Measurements from ENCODE around the gene WDFY2.
"Not testable (repeated sequence)": the region's sequence is repeated elsewhere in the genome, so short reads cannot be mapped to it uniquely, and the experiment has no call there.

WDFY2 gene

DNA sequence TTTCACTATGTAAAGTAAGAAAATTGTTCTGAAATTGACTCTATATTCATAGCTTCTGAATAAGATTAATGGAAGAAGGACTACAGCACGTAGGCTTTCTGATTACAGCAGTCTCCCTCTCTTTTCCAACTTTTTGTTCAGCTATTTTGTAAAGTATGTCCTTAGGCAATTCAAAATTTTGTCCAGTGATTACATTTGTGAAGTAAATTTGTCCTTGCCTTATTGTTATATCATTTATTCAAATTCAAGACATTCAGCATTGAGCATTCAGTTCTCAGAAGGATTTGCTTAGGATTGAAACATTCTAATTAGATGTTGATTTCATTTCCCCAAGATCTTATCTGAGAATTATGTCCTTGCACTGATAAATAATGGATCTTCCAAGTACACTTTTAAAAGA lies 76.6 kb downstream of the WDFY2 start:
- FAIRE-seq (no peak), DNase-seq (ENCODE audit: low spot score) (no peak)

DNA sequence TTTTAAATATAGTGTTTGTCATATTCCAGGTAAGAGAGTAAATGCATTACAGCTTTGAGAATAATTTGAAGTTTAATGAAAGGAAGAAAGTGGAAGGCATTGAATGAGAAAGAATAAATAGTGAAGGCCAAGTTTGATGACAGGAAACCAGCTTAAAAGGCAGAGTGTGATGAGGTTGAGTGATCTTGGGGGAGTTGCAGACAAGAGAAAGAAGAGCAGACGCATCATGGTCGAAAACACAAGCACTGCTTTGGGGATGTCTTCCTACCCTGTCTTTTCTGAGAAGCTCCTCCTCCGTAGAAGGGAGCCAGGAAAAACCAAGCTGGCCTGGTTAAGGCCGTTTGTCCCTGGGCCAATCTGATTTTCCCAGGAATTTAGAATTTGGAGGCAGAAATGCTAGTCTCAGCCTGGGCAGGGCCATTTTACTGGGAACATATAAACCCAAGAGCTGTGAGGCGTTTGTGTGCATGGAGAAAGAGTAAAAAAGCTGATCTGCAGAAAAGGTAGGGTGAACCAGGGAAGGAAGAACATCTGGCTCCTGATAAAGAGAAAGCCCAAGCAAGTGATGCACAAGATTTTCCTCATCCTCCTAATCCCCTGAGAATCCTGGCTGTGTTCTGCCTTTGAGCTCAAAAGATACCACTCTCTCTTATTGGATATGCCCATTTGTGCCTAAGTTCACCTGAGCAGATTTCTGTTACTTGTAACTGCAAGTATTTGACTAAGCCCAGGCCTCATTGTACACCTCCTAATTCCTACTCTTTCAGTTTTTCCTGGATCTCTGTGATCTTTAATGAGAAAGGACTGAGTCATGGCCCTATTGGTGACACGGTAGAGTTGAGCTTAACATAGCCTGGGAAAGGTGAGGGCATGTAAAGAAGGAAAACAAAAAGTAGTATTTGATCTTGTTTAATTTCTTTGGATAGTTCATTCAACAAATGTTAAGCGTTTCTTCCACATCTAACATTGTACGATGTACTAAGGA lies 80.0 kb downstream of the WDFY2 start:
- no peak for DNase-seq (ENCODE audit: low spot score)
- no peak for FAIRE-seq

DNA sequence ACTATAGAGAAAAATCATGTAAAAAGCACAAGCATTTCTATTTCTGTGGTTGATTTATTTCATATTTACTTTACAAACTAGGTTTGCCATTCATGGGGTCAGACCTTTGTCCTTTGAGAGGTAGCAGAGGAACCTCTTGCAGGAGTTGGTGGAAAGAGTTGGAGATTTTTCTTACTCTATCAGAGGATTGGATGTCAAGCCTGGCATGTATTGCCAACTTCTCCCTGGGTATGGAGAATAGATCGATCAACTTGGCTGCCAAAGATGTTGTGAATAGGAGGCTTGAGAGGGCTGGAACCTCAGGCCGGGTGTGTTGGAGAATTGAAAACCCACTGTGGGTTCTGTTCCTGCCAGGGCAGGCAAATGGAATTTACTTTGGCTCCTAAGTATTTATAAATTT lies 81.2 kb downstream of the WDFY2 start:
- FAIRE-seq: no peak

DNA sequence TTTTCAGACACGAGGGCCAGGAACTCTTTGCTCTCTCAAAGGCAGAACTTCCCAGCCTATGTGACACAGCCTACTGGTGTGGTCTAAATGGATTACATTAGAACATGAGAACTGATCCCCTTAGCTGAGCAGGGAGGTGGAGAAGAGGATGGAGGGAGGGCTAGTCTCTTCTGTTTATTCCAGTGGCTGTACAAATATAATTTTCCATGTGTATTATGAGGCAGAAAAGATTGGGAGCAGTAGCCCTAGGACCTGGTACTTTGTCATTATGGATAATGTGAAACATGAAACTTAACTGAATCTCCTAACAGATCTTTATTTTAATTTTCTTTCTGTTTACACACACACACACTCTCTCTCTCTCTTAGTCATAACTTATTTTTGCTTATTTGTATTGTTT lies 82.1 kb downstream of the WDFY2 start:
- no peak for FAIRE-seq
- no peak for DNase-seq (ENCODE audit: low spot score)

More for the DNA sequence above, 81.2 kb downstream of the WDFY2 start:
- DNase-seq (ENCODE audit: low spot score): no peak

DNA sequence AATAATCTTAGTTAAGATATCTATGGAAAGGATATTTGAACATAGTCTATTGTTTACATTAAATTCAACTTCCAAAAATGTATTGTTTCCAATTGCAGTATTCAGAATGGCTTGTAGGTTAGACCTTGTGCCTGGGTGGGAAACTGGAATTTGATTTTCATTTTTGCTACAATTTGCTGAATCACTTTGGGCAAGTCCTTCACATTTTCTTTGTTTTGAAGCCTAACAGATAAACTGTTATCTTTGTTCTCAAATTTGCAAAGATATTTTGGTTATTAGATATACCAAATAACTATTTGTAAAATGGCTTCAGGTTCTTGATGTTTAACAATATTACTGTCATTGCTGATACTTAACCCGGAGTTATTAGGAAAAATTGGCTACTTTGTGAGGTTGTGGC lies 82.6 kb downstream of the WDFY2 start:
- no peak for DNase-seq (ENCODE audit: low spot score)
- FAIRE-seq: no peak

DNA sequence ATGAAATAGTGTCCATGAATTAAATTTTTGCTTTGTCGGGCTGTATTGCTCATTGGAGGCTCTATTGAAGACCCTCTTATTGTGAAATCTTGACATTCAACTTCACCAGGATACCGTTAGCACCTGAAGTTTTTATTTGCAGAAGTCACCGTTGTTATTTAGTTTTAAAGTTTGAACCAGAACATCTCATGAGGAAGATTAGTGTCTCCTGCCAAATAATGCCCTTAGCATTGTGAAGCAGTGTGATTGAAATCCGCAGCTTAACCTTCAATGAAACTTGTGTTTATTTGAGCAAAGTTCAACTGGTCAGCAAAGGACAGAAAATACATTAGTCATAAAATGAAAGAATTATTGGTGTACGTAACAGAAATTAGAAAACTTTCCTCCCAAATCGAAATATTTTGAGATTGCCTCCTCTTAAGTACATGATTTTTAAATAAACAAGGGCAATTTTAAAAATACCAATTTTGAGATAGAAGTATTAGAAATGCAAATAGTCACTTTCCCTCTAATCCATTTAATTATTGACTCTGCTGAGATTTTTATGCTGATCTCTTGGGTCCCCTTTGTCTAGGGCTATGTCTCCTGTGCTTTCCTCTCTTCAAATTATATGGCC lies 84.4 kb downstream of the WDFY2 start:
- FAIRE-seq: no peak
- no peak for DNase-seq (ENCODE audit: low spot score)

DNA sequence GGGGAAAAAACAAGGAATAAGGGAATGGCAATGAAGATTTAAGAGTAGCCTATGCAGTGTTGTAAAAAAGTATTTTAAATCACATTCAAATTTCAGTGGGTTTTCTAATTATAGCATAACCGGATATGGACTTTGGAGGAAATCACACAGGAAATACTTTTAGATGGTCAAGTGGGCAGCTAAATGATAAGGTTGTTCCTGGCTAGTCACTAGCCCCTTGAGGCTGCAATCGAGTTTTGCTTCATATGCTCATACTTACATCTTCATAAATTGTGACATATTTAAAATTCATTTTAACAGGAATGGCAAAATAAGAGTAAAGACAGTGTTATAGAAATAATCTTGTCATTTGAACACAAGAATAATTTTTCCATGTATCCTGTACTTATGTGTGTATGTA lies 88.9 kb downstream of the WDFY2 start:
- FAIRE-seq (no peak), DNase-seq (ENCODE audit: low spot score) (no peak)

DNA sequence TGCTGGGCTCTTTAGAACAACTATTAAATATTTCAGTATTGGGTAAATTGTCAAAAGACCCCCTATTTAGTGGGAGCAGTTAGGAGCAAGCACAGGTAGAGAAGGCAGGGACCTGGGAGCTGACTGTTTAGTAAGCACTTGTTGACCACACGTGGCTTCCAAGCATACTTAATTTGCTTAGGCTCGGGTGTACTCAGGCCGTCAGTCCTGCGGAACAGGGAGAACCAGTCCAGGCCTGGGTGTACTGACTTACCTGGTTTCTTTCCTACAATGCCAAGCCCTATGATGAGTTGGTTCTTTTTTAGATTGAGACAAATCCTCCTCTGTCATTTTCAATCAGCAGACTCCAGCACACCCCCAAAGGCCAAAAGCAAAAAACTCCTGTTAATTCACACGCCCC lies 90.0 kb downstream of the WDFY2 start:
- FAIRE-seq (no peak), DNase-seq (ENCODE audit: low spot score) (no peak)

DNA sequence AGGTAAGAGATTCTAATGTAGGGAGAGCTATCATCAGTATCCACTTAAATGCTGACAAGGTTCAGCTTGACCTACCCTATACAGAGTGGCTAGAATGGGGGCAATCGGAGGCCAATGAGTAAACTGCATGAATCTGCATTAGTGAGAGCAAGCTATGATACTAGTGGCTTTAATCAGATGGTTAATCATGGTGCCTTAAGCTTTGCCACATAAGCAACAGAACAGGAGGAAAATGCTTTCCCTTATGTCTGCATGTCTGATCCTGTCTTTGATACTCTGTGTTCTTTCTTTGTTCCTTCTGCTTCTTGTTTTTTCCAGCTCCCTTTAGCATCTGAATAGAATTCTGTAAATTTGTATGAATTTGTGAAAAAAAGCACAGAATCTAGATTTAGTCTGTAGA lies 91.1 kb downstream of the WDFY2 start:
- no peak for FAIRE-seq
- DNase-seq (ENCODE audit: low spot score): no peak

DNA sequence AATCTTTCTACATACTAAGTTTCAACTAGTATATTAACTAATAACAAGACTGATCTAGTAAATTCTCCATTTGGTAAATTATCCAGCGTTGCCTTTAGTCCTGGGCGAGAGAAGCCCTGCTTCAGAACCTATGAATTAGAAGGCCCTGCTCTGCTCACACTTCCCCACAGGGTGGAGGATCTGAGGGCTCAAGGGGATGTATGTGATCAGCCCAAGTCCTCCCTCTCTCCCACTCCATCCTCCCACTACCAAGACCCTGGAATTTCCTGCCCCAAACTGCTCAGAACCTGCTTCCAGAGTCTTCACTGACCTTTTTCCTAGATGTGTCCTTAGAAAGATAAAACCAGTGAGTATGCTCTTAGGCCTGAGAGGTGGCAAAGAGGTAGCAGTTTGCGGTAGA lies 91.6 kb downstream of the WDFY2 start:
- DNase-seq (ENCODE audit: low spot score) (no peak), FAIRE-seq (no peak)

DNA sequence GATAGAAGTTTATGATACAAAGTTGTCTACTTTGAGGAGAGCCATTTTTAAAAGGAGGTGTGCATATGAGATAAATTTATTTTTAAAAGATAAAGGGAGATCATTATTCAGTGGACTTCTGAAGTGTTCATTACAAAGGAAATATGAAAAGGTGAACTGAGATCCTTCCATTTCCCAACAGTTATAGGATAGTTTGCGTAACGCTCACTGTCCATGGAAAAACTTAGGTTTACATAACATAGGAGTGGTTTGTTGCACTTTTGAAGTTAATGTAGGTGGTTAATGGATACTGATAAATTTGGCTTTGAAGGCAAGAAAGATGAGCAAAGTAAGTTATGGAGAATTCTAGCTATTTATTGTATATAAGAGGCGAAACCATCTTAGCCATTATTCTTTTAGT lies 92.5 kb downstream of the WDFY2 start:
- no peak for FAIRE-seq

DNA sequence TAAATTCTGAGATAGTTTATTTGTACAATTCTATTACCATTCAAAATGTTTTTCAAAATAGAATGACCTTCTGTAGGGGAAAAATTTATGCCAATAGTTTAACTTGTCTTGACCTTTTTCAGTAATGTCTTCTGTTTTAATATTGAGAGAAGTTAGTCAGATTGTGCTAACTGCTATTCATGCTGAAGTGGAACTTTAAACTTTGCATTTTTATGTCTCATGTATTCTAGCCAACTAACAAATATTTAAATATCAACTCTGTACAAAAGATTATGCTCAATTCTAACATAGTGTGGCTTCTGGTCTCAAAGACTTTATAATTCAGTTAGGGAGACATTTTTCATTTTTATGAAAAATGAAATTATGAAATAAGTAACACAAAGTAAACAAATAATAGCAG lies 94.2 kb downstream of the WDFY2 start:
- no peak for DNase-seq (ENCODE audit: low spot score)

More for the DNA sequence above, 92.5 kb downstream of the WDFY2 start:
- no peak for DNase-seq (ENCODE audit: low spot score)

DNA sequence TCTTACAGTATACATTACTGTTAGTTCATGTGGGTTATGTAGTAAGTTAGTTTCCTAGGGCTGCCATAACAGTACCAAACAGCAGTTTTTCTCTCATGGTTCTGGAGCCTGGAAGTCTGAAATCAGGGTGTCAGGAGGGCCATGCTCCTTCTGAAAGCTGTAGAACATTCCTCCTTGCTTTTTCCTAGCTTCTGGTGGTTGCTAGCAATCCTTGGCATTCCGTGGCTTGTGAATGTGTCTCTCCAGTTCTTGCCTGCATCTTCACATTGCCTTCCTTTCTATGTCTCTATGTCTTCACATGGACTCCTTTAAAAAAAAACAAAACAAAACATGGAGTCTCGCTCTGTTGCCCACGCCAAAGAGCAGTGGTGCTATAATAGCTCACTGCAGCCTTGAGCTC lies 95.4 kb downstream of the WDFY2 start:
- no peak for DNase-seq (ENCODE audit: low spot score)
- FAIRE-seq: no peak

More for the DNA sequence above, 94.2 kb downstream of the WDFY2 start:
- no peak for FAIRE-seq

DNA sequence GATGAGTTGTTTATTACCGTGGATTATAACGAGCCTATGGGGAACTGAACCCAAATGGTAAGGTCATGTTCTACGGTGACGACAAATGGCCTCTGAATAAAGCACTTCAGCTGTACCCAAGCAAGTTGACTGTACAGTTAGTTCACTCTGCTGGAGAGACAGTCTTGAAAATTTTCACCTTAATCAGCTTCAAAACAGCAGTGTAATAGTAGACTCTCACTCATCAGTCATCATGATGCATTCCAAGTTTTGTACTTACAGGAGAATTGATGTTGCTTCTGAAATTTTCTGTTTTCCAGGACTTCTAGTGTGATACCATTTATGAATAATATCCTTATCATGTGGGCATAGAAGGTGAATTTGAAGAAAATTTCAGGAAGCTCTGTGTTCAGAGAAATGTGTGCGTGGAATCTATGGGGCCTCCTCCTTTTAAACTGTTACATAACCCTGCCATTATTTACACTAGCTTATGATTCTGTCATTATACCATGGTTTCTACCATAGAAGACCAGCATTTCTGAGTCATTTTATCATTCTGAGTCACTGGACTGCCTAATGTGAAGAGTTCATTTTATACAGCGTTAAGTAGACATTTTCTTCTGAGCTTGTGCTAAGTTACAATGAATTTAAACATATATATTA lies 96.9 kb downstream of the WDFY2 start:
- no peak for FAIRE-seq
- peak; percentile 22 for DNase-seq (ENCODE audit: low spot score)

DNA sequence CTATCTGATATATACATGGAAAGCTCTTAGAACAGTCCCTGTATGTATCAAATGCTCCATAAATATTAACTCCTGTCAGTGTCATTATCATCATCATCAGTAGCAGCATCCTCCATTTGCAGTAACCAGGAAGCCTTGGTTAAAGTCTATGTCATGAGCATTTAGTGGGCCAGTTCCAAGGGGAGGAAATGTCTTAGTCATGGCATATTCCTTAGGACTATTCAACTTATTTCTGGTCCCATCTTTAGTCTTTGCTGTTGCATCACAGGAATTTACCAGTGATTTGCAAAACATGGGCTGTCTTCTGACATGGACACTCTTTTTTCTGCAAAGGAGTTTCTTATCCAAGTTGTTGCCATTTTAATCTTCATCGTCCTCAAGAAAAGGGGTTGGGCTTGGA lies 98.4 kb downstream of the WDFY2 start:
- DNase-seq (ENCODE audit: low spot score) (no peak), FAIRE-seq (no peak)

DNA sequence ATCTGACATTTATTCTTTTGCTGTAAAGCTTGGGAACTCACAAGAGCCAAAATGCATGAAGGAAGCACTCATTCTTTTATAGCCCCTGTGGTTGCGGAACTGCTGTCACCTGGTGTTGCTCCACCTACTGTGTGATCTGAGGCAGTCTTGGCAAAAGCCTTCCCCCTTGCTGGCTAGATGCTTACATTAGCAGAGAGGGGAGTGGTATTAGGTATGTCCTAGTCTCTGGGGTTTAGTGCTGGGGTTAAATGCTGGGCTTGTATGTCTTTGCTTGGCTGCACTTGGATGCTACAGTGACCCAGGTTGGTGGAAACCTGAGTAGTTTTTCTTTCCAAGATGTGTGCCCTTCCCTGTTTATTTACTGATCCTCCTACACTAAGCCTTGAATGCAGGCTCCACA lies 99.3 kb downstream of the WDFY2 start:
- FAIRE-seq: no peak

DNA sequence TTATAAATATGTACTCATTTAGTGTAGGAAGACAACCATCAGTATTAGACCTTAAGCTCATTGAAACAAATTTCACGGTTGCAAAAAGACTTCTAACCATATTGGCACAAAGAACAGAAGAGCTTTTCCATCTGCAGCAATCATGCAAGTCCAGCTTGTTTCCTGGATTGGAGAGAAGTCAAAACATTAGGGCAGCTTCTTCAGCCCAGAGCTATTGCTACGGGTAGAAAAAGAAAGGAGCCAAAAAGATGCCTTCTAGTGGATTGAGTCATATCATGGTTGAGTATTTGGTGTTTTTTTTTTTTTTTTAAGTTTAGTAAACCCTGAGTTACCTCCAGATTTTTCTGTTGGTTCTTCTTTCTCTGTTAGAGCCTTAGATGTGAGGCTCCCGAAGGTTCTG lies 99.8 kb downstream of the WDFY2 start:
- no peak for DNase-seq (ENCODE audit: low spot score)
- no peak for FAIRE-seq

More for the DNA sequence above, 99.3 kb downstream of the WDFY2 start:
- DNase-seq (ENCODE audit: low spot score): no peak

DNA sequence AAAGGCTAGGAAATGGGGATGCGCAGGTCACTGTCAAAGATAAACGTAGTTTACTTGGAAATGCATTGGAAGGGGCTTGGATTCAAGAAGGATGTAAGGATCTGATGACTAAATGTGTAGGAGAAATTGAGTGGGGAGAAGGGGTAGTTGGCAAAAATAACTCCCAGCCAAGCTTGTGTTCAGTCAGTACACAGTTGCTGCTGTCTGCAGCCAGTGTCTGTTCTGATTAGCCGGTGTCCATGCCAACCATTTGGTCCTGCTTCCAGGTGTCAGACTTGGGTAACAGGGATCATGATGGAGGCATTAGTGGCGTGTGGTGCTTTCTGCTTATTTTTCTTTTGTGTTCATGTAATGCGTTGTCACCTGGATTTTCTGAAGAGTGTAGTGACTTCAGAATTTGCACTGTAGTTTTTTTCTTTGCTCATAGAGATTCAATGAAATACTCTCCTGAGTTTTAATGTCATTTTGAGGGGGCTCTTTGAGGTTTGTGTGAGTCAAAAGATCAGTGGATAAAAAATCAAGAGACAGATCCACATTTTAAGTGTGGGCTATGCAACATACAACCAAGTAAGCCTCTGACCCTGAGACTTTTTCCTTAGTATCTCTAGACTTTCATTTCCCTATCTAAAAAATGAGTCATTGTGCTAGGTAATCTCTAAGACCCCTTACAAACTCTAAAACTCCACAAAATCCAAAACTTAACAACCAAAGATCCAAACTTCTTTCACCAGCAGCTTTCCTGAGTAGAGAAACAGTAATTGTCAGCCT lies 103.9 kb downstream of the WDFY2 start:
- DNase-seq (ENCODE audit: low spot score): no peak

DNA sequence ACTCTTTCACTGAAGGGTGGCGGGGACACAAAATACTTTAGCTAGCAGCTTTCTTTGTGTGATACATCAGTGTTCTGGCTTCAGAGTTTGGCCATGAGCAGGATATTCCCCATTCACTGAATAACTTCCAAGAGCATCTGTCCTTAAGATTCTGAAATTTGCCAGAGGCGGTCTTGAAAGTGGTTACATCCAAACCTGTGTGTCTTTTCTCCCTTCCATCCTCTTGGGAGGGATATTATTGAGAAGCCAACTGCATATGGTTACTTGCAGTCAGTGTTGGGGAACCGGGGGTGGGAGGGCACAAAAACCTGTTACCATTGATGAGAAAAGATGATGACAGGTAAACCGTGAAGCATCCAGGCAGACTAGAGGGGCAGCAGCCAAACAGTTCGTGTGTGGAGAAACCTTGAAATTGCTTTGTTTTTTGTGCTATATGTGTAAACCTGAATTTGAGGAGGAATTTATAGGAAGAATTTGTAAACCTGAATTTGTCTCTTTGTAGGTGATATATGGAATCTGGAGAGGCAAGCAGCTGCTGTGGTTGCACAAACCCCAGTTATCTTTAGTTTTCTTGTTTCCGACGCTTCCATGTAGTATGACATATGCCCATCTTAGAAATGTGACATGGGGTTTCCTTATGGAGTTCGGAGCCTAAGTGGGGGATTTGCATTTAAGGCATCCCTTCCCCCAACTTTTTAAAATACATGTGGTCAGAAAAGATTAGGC lies 104.8 kb downstream of the WDFY2 start:
- FAIRE-seq (no peak), DNase-seq (ENCODE audit: low spot score) (no peak)

More for the DNA sequence above, 103.9 kb downstream of the WDFY2 start:
- no peak for FAIRE-seq

DNA sequence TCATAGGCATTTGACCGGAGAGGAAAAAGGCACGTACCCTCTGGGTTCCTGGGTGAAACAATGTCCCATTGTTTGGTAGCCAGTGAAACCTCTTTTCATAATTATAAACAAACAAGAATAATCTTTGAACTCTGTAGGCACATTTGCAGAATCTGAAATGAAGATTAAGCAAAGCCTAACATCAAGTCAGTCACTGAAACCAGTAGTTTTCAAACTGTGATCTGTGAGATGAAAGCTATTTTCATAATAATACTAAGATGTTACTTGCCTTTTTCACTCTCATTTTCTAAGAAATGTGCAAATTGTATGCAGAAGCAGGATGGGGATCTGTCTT lies 105.4 kb downstream of the WDFY2 start:
- FAIRE-seq: no peak

DNA sequence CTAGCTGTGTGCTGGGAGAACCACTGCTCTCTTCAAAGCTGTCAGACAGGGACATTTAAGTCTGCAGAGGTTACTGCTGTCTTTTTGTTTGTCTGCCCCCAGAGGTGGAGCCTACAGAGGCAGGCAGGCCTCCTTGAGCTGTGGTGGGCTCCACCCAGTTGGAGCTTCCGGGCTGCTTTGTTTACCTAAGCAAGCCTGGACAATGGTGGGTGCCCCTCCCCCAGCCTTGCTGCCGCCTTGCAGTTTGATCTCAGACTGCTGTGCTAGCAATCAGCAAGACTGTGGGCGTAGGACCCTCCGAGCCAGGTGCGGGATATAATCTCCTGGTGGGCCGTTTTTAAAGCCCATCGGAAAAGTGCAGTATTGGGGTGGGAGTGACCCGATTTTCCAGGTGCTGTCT lies 111.4 kb downstream of the WDFY2 start:
- not testable (repeated sequence) for FAIRE-seq; DNase-seq (ENCODE audit: low spot score)

More for the DNA sequence above, 105.4 kb downstream of the WDFY2 start:
- peak; percentile 17 for DNase-seq (ENCODE audit: low spot score)
